Measurements from ENCODE around the gene MPIG6B.

GRCh38 chr6:31729515-31729978 lies 6.4 kb downstream of the MPIG6B start:
- TF ChIP-seq ZNF416 (tag by site-specific recombination; IDR thresholded peaks at IDR 0.05): no peak
- no peak for TF ChIP-seq ZNF155 (tag by site-specific recombination; IDR thresholded peaks at IDR 0.05)
- TF ChIP-seq PRDM6 (tag by site-specific recombination; IDR thresholded peaks at IDR 0.05): no peak
